ENCODE data around the gene KIAA0040.

DNA sequence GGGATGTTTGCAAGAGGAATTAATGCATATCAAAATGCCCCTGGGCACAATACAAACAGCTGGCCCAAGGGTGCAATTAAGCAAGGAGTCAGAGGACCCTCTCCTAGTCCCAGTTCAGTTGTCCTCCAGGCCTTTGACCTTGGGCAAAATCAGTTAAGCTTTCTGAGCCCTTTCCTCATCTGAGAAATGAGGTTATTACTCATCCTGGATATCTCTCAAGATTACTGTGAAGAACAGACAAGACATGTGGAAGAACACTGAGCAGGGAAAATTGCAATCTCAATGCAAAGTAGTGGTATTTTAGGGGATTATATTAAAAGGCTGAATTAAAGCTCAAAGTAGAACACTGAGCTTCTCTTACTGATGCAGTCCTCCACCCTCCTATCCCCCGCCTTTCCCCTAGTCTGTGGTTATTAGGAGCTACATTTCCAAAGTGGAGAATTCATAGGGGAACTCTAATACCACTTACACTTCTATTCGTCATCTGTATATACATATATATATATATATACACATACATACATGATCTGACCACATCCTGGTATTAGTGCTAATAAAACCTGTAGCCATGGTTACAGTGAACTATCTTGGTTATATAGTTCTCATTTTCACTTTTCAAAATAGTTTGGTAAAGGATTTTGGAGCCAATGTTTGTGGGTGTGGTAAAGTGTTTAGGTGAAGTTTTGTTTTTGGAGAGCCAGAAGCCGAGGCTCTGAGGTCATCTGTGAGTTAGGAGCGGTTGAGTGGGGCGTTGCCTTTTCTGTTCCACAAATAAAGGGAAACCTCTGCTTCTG is 18.1 kb downstream of the KIAA0040 start:
- TF ChIP-seq, protein P1, sequence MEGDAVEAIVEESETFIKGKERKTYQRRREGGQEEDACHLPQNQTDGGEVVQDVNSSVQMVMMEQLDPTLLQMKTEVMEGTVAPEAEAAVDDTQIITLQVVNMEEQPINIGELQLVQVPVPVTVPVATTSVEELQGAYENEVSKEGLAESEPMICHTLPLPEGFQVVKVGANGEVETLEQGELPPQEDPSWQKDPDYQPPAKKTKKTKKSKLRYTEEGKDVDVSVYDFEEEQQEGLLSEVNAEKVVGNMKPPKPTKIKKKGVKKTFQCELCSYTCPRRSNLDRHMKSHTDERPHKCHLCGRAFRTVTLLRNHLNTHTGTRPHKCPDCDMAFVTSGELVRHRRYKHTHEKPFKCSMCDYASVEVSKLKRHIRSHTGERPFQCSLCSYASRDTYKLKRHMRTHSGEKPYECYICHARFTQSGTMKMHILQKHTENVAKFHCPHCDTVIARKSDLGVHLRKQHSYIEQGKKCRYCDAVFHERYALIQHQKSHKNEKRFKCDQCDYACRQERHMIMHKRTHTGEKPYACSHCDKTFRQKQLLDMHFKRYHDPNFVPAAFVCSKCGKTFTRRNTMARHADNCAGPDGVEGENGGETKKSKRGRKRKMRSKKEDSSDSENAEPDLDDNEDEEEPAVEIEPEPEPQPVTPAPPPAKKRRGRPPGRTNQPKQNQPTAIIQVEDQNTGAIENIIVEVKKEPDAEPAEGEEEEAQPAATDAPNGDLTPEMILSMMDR (conservative IDR thresholded peaks at IDR 0.05; ENCODE audit: low read length): no peak
- no peak for TF ChIP-seq EZH2phosphoT487 (IDR thresholded peaks at IDR 0.05; ENCODE audit: borderline replicate concordance)
